HG02610 (cell line): ENCODE measurements around the gene CFDP1.

Source experiments
- ATAC-seq: cut with Tn5 transposase; IDR thresholded peaks from one replicate; pipeline ENCODE4 v1.9.1; 2021; ENCODE audit warnings: mild to moderate bottlenecking, moderate library complexity; ENCODE audit not compliant: unreplicated experiment

CFDP1 gene

DNA sequence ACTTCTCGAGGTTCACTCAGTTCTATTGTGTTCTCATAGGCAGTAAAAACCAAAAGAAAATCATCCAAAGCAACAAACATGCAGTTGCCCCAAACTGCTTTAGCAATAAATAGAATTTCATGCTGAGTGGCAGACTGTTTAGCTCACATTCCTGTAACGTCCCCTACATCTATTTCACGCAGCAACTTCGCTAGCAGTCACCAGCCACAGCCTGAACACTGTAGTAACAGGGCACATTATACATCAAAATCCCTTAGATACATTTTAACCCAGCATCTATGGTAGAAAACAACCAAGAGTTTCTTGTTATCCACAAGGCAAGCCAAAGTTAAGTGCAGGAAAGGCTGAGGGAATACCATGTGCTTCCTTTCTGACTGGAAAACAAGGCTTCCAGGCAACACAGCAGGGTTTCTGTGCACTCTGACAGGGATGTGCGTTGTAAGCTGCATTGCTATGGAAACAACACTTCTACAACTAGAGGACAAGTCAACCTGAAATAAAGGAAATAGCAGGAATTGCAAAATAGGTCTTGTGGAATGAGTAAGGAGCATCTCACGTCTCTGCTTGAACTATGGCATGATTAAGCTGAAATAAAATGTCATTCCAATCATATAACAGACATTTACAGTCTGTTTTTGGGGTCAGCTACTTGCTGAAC is 55.4 kb downstream of the CFDP1 start:
- no peak for ATAC-seq

DNA sequence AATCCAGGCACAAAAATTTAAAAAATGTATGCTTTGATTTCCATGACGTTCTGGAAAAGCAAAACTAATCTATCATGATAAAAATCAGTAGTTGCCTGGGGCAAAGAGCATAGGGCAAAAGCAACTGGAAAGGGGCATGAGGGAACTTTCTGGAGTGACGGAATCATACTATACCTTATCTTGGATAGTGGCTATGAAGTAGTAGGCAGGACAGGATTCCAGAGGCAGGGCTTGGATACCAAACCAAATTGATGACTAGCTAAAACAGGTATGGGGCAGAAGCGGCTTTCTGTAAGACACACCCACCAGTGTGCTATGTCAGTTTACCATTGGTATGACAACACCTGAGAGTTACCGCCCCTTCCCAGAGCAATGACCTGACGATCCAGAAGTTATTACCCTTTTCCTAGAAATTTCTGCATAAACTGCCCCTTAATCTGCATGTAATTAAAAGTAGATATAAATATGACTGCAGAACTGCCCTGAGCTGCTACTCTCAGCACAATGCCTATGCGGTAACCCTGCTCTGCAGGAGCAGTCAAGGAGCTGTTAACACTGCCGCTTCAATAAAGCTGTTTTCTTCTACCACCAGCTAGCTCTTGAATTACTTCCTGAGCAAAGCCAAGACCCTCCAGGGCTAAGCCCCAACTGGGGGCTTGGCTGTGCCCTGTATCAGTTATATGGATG is 56.7 kb downstream of the CFDP1 start:
- ATAC-seq, result no peak

DNA sequence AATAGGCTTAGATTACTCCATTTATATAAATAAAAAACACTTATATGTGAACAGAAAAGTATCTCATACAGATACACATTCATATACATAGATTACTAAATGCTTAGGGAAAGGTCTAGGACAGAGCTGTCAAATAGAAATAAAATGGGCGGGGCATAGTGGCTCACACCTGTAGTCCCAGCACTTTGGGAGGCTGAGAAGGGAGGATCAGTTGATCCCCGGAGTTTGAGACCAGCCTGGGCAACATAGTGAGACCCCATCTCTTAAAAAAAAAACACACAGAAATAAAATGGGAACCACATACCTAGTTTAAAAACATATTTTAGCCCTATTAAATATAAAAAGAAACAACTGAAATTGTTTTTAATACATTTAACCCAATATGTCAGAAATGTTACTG is 58.9 kb downstream of the CFDP1 start:
- ATAC-seq, result no peak

GRCh38 chr16:75372236-75372856 is 61.0 kb downstream of the CFDP1 start:
- no peak for ATAC-seq

- ATAC-seq, result no peak
These were observed 62.1 kb downstream of the CFDP1 start for GRCh38 chr16:75371171-75371570.

GRCh38 chr16:75364286-75364791 is 69.0 kb downstream of the CFDP1 start:
- no peak for ATAC-seq

GRCh38 chr16:75362846-75363245 is 70.5 kb downstream of the CFDP1 start:
- ATAC-seq, result no peak

GRCh38 chr16:75361936-75362335 is 71.4 kb downstream of the CFDP1 start:
- ATAC-seq, result no peak

- no peak for ATAC-seq
These were observed 79.1 kb downstream of the CFDP1 start for GRCh38 chr16:75354170-75354569.

DNA sequence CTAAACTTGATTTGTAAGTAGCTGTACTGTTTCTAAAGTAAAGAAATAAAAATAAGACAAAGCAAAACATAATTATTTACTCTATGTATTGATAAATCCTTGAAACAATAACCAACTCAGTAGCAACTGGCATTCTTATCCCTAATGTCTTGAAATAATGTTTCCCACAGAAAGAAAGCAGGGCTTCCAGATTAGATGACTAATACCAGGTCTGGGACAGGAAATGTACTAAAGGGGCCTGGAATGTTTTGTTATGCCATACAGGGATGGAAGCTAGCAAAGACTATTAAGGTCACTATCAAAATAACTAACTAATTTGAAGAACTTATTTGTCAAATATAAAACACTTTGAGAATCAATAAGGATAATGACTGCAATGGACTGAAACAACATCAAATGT is 82.1 kb downstream of the CFDP1 start:
- no peak for ATAC-seq

DNA sequence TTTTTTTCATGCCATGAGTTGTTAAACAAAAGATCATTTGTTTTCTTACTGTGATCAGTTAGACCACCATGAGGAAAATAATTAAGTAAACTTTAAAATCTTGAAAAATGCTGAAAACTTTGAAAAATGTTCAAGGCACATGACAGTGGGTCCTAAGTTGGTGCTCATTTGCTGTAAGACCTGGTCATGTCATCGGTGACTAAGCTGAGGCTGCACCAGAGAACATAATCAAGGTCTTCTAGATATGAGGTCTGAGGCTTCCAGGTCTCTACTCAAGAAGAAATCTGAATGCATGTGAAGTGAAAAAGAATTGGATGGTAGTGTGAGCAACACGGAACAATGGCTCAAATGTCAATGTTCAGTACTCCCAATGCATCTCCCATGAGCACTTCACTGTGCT is 87.6 kb downstream of the CFDP1 start:
- ATAC-seq, result no peak

- ATAC-seq, result no peak
These were observed 89.4 kb downstream of the CFDP1 start for GRCh38 chr16:75343941-75344340.

GRCh38 chr16:75343286-75343685 is 90.0 kb downstream of the CFDP1 start:
- ATAC-seq, result no peak

DNA sequence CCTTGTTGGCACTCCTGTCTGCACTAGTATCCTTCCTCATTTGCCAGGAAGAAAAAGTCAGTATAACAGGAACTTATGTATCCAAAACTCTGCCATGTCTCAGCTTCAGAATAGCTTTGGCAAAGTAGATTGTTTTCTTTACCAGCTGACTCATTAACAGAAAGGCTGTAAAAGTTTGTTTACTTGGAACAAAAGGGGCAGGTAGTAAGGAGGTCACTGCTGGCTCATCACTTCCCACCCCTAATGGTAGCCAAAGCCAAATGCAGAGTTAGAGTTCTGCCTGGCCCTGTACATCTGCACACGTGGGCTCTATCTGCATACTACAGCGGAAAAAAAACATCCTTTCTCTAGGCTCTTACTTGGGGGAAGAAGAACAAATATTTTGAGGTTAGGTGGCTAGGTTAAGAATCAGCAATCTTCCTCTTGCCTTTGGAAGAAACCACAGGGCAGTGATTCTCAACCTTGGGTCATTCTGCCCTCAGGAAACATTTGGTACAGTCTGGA is 90.9 kb downstream of the CFDP1 start:
- no peak for ATAC-seq

DNA sequence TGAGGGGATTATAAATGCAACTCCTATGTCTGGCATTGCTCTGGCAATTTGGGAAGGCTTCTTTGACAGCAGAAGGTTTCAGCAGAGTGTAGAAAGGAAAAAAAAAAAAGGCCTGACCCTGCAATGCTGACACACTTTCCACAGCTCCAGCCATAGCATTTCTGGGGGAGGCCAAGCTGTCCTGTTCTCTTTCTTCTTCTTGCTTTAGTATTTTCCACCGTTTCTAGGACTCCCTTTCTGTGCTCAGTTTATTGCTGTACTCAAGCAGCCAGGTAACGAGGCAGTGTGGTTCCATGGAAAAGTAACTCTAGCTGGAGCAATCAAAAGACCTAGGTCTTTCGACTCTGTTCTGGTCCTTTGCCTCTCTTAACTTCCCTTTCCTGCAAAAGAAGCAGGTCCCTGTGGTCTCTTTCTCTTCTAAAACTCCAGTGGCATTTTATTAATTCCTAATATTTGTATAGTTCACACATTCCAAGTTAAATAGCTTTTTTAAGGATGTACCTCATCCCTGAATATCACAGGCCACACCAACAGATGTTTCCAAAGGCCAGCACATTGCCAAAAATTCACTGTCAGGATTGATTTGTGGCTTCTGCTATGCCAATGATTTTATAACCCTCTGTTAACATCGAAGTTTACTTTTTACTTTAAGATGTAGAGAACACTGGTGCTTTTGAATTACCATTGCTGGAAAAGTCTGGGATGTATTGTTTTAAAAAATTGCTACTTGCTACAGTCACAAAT is 91.6 kb downstream of the CFDP1 start:
- no peak for ATAC-seq

DNA sequence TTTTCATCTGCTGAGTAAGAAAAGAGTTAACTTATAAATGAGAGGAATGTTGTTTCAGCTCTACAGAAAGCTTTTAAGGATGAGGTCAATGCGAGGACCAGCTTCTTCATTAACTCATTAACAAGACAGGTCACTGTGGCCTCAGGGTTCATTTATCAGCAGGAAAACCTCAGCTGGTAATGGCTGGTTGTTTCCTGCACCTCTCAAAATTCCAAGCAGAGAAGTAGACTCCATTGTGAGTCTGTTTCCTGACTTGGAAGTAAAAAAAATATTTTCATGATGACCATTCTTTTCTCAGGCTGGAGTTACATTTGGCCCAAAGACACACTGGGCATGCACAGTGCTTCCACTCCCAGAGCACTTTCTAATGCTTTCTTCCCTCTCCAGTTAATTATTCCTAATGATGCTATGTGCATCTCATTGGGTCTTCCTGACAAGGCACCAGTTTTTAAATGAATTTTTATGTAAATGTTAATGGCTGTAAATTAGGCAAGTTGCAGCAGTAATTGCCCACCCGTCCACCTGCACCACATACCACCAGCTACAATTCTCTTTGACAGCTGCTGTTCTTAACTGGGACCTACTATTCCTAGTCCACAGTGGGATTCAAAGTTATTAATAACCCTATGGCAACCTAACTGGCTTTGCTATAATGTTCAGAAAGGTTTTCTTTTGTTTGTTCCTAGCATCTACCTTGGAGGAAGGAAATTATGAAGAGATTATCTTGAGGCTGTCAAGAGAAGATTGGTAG is 92.4 kb downstream of the CFDP1 start:
- no peak for ATAC-seq

DNA sequence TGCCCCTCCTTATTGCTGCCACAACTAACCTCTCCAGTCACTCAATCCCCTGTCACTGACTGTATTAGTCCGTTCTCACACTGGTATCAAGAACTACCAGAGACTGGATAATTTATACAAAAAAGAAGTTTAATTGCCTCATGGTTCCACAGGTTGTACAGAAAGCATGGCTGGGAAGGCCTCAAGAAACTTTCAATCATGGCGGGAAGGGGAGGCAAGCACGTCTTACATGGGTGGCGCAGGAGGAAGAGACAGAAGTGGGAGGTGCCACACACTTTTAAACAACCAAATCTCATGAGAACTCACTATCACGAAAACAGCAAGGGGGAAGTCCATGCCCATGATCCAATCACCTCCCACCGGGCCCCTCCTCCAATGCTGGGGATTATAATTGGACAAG is 95.9 kb downstream of the CFDP1 start:
- no peak for ATAC-seq

DNA sequence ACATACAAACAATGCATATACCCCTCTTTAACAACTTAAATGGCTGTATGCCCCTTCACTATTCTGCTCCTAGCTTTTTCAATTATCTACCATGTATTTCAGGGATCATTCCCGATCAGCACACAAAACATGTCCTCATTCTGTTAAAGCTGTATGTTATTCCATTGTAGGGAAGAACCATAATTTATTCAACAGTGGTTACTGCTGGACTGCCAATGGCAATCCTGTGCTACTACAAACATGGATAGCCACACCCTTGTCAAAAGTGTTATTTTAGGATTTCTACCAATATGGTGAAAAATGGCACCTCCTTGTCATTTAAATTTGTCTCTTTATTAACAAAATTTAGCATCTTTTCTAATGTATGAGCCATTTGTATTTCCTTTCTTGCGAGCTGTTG is 96.8 kb downstream of the CFDP1 start:
- no peak for ATAC-seq

DNA sequence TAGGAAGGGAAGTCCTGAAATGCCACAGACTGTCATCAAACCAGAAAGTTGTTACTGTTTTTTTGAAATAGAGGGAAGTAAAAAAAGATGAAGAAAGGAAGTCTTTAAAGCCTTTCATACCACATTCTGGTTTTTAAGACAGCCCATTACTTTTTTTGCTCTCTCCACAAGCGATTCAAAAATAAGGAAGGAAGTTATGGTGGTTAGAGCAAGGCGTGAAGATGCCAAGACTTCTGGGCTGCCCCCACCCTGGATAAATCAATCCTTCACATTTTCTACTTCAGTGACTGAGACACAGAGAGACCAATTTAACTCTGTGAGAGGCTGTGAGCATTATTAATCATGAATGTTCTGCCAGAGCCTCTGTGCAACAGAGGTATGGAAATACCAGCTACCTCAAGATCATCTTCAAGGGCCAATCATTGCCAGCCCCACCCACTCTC is 99.6 kb downstream of the CFDP1 start:
- peak; percentile 43 for ATAC-seq

DNA sequence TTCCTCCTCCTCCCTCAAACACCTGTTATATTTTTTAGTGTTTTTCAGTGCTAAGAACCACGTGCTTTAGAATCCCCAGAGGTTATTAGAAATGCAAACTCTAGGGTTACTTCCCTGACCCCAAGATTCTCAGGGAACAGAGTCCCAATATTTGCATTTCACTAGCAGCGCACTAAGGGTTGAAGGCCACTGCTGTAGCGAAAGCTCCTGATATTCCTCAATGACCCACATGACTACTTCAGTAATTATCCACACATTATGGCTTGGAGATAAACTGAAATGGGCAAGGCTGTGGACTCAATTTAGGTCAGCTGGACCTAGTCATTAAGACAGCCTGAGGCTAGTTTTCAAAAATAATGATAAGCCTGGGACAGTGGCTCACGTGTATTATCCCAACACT is 103.4 kb downstream of the CFDP1 start:
- ATAC-seq, result no peak
